GM21447 (cell line): ENCODE measurements around the gene SMIM12.

Source experiments
- ATAC-seq: cut with Tn5 transposase; IDR thresholded peaks from one replicate; pipeline ENCODE4 v1.9.1; 2021; ENCODE audit not compliant: unreplicated experiment

Gene SMIM12

GRCh38 chr1:34874296-34874952 lies 14.9 kb upstream of the SMIM12 start:
- ATAC-seq: no peak

DNA sequence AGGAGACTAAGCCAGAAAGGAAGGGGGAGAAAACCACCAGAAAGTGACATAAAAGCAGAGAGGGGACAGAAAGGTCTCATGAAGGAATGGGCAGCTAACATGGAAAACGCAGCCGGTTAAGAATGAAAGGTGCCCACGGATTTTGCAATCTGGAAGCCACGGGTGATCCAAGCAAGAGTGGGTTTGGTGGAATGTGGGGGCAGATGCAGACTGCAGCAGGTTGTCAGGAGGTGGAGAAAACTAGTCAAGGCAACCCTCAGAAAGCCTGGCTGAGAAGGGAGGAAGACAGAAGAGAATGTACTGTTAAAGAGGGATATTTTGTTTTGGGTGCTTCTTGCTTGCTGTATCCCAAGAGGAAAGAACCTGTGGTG lies 12.6 kb upstream of the SMIM12 start:
- no peak for ATAC-seq

- no peak for ATAC-seq
Measured at GRCh38 chr1:34871443-34872132, 12.0 kb upstream of the SMIM12 start.

DNA sequence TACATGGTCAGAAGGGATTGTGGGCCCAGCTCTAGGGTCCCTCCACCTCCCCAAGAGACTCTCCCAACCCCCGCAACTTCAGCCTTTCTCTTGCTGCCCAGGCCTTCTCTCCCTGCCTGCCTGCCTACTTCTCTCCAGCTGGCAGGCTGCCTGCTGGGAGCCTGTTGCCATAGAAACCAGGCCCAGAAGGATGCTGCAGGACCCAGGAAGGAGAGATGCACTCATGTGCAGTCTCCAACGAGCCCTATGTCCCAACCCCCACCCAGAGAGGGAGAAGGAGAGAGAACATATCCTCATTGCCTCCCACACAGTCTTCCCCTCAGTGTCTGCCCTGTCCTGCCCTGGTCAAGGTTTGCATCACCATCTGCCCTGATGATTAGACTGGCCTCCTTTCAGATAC lies 10.8 kb upstream of the SMIM12 start:
- ATAC-seq: no peak

DNA sequence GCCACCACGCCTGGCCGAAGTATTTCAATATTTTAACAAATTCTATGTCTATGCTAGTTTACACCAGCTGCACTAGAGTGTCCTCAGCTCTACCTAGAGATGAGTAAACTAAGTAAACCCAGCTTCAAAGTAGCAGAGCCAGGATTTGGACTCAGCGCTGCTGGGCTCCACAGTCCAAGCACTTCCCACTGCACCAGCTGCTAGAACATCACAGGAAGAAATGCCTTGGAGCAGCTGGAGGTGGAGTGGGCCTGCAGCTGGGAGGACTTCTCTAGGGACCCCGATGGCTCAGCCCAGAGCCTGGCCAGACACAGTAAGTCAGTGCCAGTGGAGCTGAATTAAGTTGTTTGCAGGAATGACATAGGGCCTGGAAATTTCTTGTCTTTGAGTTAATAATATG lies 10.2 kb upstream of the SMIM12 start:
- no peak for ATAC-seq

GRCh38 chr1:34868230-34869049 lies 8.9 kb upstream of the SMIM12 start:
- ATAC-seq: no peak

GRCh38 chr1:34867415-34867814 lies 7.9 kb upstream of the SMIM12 start:
- ATAC-seq: no peak

DNA sequence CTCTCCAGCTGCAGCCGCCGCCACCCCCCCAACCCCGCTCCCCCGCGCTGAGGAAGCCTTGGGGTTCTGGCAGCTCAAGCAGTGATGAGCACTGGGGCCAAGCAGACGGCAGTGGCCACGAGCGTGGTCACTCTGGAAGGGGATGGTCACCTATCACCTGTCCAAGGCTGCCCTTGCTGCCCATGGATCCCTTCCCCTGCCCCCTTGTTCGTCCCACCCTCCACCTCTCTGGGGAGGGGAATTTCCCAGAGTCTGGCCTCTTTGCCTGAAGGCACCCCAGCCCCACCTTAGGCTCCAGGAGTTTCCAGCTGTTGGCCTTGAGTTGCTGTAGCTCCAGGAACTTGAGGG lies 7.2 kb upstream of the SMIM12 start:
- ATAC-seq: no peak

DNA sequence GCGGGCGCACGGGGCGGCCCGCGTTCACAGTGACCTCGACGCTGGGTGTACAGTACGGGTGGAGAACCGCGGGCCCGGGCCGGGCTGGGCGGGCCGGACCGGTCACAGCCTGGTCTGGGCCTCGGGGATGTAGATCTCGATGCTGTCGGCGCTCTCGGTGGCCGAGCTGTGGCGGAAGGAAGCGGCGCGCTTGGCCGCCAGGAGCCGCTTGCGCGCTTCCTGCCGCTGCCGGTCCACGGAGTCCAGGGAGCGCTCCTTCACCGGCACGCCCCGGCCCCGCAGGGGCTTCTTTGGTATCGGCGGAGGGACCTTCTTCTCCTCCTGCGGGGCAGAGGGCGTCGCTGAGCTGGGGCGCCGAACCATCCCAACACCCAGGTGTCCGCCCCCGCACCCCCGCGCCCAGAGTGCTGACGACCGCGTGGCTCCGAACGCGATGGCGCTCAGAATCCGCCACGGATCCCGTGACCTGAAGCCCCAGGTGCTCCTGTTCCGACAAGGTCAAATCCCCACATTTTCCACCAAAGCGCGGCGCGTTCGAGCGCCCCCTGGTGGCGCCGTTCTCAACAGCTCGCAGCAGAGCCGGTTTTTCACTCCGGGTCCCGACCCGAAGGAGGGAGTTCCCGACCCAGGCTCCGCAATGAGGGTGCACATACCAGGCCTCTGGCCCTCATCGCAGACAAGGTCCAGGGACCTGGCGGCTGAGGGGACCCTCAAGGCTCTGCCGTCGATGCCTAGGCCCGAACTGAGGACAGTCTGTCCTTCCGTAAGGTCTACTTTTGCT lies 6.6 kb upstream of the SMIM12 start:
- ATAC-seq: no peak

DNA sequence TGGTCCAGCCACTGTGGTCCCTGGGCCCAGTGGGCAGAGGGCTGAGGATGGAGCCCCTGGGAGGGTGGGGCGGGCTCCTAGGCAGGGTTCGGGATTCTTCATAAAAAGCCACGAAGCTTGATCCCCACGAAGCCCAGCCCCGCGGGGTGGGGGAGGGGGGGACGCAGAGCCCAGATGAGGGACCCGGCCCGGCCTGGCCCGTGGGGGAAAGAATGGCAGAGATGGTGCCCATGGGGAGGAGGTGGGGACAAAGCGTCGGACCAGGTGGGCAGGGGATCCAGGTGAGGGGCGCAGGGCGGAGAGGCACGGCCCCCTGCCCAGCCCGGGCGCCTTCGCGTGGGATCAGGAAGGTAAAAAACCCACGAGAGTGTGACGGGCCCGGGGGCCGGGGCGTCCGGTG lies 6.0 kb upstream of the SMIM12 start:
- ATAC-seq: no peak

DNA sequence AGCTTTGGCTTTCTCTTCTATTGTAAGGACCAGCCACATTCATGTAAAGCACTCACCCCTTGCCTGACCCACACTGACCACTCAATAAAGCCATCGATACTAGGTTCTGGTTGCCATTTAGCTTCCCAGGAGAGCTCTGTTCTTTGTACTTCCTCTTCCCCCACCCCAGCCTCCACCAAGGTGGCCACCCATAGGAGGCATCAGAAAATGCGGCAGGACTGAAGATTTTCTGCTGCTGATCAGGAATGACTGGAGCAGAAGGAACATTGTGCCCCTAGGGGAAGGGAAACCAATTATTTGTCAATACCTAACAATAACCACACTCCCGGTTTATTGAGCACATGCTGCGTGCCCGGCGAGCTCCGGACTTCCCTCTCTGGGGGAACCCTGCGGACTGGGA lies 5.2 kb upstream of the SMIM12 start:
- no peak for ATAC-seq

DNA sequence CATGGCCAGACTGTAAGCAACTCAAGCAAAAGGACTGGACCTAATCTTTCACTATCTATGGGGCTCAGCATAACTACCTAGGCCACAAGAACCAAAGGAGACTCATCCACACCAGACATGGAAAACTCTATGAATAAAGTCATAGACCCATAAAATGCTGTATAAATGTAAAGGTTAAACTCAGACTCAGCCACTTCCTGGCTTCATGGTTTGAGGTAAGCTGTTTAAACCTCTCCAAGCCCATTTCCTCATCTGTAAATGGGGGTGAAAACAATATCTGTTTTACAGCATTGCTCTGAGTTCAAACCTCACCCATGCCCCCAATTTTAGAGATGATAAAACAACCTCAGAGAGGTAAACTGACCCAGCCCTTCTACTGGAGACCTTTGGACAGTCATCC lies 4.0 kb upstream of the SMIM12 start:
- no peak for ATAC-seq

GRCh38 chr1:34858901-34859445 lies 576 bp downstream of the SMIM12 start:
- no peak for ATAC-seq

DNA sequence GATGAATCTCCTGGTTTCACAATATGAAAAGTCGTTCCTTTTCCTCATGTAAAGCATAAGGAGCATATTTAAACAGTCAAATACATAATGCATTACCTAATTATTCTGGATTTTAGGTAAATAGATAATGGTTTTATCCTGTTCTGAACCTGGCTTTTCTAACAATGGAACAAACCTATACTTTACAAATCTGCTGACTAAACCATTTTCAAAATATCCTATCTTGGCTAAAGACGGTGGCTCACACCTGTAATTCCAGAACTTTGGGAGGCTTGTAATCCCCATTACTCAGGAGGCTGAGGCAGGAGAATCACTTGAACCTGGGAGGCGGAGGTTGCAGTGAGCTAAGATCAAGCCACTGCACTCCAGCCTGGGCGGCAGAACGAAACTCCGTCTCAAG lies 2.9 kb downstream of the SMIM12 start:
- ATAC-seq: no peak

GRCh38 chr1:34852677-34853217 lies 6.8 kb downstream of the SMIM12 start:
- ATAC-seq: peak; percentile 92

DNA sequence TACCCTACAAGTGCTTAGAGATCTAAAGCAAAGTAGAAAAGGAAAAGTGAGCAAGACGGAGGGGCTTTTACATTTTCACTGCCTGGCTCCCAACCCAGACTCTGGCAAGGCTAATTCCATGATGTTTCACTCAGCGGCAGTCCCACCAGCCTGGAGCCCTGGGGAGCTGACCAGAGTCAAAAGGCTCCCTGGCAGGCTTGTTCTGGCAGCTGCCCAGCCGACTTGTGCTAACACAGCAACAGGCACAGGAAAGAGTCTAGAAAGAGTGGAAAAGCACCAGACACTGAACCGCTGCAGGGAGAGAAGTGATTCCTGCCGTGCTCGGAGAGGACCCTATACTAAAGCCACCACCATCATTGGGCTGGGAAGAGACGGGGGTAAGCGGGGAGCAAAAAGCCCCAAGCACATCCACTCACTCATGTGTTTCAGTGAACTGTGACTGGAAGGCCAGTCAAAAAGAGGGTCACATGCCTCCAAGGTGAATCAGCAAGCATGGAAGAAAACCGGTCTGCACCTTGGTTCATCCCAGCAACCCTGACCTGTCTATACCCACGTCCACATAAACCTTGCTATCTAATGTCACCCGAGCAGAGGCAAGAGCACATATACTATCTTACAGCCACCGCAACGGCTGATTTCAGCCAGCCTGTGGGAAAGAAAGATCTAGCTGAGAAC lies 8.0 kb downstream of the SMIM12 start:
- no peak for ATAC-seq

GRCh38 chr1:34850382-34850781 lies 9.2 kb downstream of the SMIM12 start:
- ATAC-seq: no peak

- ATAC-seq: no peak
Measured at GRCh38 chr1:34847094-34847493, 12.5 kb downstream of the SMIM12 start.

DNA sequence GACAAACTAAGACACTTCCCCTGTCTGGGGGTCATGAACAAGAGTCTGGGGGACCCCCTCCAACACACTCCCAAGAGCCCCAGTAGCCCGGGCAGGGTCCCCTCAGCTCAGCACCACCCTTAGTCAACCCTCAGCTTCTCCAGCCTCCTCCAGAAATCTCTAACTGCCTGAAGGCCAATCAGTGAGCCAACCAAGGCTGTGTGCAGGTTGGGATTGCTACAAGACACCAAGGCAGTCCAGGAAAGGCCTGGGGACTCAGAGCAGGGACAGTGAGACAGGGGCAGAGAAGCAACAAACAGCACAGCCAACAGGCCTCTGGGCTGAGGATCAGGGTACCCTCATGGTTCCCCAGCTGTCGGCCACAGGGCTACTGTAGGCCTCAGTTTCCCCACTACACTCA lies 13.3 kb downstream of the SMIM12 start:
- ATAC-seq: no peak

GRCh38 chr1:34845131-34845901 lies 14.2 kb downstream of the SMIM12 start:
- no peak for ATAC-seq
